HG02870 (cell line): Measurements from ENCODE around the gene MAGEA10.
"Not testable (repeated sequence)": the region's sequence is repeated elsewhere in the genome, so short reads cannot be mapped to it uniquely, and the experiment has no call there.

ENCODE experiments used
- ATAC-seq: cut with Tn5 transposase; IDR thresholded peaks from one replicate; pipeline ENCODE4 v1.9.1; 2021; ENCODE audit warnings: mild to moderate bottlenecking, moderate library complexity; ENCODE audit not compliant: unreplicated experiment

MAGEA10 gene

DNA sequence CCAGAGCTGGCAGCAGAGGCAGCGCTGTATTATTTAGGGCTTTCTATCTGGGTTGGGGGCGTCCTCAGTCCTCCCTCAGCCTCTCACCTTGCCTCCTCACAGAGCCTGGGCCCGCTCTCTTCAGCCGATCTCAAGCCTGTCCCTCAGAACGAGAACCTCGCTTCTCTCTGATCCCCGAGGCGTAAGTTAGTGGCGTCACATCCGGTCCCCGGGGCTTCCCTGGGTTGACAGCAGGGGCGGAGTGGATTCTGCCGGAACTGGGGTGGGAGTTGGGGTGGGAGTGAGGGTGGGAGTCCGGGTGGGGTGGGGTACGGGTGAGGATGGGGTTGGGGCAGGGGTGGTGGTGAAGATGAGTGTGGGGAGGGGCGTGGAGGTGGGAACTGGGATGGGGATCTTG is at the start of gene MAGEA10:
MAGEA10 (minus strand) TSS at position 190 of the 397 bp plus-strand sequence. CDS start 2,957 bp downstream, outside the sequence.
- ATAC-seq, result no peak

DNA sequence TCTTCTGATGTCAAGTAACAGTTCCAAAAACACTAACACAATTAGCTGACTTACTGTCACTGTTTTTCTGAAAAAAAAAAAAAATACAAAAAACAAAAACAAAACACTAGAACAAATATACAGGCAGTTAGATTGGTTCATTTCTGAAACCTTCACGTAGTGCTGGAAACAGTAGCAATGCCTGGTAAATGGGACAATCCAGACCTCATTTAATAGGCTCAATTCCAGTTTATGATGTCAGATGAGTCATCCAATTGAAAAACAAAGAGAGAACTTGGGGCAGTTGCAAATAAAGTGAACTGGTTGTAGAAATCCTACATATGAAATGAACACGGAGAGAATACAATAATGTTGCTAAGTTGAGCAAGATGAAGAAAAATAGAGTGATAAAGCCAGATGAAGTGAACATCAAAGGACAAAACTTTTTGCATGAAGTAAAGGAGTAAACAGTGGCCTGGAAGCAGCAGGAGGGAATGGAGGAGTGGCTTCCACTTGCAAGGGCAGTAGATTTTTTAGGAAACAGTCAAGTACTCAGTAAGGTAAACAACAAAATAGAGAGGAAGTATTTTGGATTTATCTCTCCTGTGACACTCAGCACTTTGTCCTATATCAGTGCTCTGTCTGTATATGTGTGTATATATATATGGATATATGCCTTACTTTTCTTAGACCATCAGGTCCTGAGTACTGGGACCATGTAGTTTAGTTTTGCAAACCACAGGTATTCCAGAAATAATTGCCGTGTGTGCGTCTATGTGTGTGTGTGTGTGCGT is 39.3 kb upstream of the MAGEA10 start:
- no peak for ATAC-seq

DNA sequence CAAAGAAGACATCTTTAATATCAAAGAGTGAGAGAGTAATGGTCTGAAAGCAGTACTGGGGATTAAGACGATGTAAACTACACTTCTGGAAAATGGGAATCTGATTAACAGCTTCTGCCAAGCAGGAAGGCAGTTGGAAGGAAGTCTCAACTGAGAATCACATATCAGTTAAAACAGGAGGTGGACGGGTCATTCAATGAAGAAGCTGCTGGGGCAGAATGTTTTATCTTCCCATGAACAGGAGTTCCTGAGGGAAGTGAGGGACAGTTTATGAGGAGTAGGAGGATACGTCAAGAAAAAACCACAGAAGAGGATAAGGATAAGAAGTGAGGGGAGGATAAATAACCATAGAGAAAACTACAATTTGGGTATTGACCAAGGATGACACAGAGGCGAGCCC is 38.7 kb upstream of the MAGEA10 start:
- ATAC-seq, result no peak

DNA sequence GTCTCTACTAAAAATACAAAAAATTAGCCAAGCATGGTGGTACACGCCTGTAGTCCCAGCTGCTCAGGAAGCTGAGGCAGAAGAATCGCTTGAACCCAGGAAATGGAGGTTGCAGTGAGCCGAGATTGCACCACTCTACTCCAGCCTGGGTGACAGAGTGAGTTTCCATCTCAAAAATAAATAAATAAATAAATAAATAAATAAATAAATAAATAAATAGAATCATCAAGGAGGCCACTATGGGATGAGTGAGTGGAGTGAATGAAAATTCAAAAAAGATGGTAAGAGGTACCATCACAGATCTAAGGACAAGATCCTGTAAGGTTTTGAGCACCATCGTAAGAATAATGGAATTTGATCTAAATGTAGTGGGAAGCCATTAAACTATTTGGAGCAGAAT is 37.5 kb upstream of the MAGEA10 start:
- not testable (repeated sequence) for ATAC-seq

DNA sequence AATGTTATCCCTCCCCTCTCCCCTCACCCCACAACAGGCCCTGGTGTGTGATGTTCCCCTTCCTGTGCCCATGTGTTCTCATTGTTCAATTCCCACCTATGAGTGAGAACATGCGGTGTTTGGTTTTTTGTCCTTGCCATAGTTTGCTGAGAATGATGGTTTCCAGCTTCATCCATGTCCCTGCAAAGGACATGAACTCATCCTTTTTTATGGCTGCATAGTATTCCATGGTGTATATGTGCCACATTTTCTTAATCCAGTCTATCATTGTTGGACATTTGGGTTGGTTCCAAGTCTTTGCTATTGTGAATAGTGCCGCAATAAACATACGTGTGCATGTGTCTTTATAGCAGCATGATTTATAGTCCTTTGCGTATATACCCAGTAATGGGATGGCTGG is 35.5 kb upstream of the MAGEA10 start:
- ATAC-seq, result not testable (repeated sequence)

DNA sequence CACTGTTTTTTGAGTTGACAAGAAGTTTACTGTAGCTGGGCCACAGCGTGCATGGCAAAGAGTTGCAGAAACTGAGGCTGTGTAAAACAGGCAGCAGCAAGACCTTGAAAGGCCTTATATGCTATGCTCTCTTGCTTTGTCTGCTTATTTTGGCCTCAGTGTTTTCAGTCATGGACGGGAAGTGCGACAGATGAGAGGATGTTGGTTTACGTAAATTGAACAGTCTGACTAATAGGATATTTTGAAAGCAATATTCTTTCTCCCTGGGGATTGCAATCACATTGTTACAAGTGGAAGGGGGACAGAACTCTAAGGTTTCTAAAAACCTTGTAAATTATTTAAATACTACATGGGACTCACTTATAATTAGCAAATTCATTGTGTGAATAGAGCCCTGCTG is 32.2 kb upstream of the MAGEA10 start:
- no peak for ATAC-seq

DNA sequence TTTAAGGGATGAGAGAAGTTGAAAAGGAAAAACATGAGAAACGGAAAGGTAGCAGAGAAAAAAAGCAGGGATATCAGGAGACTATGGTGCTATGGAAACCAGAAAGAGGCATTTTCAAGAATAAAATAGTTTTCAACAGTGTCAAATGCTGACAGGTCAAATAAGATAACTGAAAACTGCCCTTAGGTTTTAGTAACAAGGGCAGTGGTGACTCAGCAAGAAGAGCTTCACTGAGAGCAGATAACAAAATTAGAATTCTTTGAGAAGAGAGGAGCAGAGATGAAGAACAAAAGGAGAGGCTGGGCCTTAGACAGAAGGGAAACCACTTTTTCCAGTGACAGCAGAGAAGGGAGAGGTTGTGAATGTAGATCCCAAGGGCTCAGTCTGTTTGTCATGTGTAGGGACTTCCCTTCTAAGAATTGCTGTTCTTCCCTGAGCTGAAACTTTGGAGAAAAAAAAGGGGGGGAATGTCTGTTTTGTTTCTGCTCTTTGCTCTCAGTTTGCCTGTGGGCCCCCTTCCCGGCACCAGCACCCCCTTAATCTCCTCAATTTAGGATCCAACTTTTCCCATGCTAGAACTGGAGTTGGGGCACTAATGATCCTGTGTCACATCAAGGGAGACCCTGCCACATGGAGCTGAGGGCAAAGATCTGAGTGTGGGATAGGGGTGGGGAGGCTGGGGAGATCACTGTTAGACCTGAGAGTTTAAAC is 26.8 kb upstream of the MAGEA10 start:
- ATAC-seq, result no peak

DNA sequence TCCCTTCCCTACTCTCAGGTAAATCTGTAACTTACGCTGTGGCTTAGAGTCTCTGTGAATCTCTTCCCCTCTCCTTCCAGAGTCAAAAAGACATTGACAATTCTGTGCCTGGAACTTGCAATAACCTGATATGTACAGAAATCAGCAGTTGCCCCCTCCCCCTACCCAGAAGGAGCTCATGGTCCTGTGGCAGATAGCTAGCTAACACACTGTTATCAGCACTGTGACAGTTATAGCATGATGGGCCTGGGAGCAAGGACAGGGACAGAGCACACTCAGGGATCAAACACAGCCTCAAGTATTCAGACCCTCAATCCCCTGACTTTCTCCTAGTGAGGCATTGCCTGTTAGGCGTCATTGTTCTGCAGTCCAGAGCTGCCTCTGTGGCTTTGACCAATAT is 18.7 kb upstream of the MAGEA10 start:
- ATAC-seq, result no peak

DNA sequence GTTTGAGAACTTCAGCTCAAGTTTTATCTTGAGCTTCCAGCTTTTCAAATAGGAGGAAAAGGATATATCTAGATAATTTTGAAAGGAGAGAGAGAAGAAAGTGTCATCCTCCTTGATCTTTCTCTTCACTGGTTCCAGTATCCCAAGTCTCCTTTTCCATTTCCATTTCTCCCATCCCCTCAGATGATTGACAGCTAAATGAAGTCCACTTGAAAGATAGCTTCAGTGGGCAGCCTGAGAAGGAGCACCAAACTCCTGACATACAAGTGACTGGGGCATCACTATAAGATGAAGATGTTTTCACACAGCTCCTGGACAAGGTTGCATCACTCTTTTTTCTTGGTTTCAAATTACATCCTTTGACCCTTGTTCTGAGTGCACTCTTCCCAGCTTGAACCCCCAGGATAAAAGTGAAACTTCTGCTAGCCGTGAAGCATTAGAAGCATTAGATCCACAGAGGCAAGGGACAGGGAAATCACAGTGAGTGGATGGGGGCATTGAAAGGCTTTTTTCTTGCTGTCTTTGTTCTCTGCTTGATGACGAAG is 17.5 kb upstream of the MAGEA10 start:
- ATAC-seq, result no peak

DNA sequence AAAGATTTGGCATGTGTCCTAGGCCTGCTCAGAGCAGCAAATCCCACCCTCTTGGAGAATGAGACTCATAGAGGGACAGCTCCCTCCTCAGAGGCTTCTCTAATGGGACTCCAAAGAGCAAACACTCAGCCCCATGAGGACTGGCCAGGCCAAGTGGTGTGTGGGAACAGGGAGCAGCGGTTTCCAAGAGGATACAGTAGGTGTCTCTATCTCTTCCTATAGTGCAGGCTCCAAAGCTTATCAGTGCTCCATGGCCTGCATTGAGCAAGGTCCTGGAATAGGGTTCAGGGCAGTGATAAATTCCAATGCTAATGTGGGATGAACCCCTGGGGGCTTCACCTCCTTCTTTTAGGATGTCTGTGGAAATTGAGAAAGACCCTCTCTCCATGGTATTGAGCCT is 15.7 kb upstream of the MAGEA10 start:
- ATAC-seq, result no peak

DNA sequence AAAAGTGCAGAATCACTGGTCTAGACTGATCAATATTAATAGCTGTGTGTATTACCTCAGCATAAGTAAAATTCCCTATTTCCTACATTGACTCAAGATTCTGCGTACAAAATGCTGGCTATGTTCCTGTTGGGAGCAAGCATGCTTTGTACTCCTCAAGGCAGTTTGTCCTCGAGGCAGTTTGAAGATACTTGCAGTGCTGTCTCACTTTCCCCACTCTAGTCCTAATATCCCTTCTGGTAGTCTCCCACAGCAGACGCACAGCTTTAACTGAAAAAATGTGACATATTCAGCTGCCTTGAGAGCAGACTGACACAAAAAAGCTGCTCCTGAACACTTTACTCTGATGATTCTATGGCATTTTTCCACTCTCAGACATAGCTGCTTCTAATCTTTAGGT is 12.9 kb upstream of the MAGEA10 start:
- ATAC-seq, result no peak

DNA sequence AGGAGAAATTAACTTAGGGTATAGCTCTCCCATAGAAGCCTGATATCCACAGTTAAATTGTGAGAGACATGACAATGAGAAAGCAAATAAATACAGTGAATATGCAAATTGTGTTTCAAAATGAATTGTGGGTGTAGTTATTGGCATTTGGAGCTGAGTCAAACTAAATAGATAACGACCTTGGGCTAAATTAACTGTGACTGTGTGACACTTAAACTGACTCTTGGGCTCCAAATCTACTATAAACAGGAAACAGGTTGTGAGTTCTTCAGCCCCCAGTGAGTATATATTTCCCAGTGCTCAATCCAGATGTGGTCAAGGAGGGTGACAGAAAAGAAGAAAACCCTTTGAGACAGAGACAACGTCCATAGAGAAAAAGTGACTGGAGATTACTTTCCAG is 11.3 kb upstream of the MAGEA10 start:
- no peak for ATAC-seq

DNA sequence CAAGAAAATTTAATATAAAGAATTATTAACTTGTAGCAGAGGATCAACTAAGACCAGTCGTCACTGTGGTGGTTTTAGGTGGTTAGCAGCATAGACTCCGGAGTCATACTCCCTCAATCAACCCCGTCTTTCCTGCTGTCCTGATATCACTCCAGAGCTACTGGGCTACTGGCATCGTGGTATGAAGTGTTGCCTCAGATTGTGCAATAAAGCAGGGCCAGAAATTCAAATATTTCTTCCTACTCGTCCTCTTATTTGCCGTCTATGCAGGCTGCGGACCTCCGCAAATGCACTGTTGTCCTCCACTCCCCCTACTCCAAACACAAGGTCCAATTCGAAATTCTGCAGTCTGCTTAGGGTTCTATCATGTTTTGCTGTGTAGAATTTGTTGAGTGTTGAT is 1.2 kb upstream of the MAGEA10 start:
- no peak for ATAC-seq

DNA sequence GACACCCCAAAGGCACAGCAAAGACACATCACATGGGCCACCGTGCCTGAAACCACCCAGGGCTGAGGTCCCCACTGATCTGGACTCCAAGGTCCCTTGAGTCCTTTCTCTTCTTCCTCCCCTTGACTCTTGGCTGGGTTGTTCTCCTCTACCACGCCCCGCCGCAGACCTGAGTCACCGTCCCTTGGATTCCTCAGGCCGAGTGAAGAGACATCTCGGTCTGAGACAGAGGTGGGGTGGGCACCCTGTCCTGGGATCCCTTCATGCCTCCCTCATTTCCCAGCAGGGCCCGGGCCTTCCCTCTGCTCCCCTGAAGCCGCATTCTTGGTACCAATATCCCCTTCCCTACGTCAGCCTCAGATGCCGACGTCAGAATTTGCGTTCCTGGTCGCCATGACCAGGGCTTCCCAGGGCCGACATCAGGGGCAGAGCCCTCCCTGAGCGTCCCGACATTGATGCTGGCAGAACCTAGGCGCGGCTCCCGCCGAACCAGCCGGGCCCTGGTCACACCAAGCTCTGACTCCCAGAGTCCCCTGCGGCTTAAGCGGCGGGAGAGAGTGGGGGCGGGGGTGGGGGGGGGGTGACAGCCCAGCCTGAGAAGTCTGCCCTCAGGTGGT is 498 bp downstream of the MAGEA10 start:
- no peak for ATAC-seq

DNA sequence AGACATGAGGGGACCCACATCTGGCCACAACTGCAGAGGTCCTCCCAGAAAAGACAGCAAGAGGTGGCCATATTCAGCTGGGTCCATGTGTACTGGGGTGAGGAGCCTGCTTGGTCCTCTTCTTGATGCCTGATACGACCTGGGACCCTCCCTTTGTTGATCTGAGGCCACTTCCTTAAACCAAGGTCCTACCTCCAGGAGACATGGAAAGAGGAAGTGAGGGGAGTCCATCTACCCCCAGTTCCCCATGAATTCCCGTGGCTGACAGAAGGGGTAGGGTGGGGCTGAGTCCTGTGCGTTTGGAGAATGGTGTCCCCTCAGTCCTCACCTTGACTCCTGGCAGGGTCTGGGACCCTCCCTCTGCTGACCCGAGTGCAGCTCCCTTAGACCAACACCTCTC is 2.1 kb downstream of the MAGEA10 start:
- no peak for ATAC-seq

DNA sequence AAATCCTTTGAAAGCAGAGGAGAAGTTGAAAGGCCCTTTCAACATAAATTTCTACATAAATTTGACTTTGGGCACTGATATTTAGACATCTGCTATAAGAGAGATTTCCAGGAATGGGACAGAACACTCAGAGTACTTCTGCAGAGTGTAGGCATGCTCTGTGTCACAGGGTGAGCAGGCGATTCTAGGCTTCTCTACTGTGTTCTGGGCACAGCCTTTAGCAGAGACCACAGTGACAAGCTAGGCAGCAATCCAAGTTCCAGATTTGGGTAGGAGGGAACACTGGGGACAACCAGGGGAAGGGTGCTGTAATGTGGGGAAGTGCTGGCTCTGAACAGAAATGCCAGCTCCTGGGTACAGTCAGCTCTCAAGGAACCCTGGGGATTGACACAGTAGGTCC is 6.9 kb downstream of the MAGEA10 start:
- ATAC-seq, result no peak

DNA sequence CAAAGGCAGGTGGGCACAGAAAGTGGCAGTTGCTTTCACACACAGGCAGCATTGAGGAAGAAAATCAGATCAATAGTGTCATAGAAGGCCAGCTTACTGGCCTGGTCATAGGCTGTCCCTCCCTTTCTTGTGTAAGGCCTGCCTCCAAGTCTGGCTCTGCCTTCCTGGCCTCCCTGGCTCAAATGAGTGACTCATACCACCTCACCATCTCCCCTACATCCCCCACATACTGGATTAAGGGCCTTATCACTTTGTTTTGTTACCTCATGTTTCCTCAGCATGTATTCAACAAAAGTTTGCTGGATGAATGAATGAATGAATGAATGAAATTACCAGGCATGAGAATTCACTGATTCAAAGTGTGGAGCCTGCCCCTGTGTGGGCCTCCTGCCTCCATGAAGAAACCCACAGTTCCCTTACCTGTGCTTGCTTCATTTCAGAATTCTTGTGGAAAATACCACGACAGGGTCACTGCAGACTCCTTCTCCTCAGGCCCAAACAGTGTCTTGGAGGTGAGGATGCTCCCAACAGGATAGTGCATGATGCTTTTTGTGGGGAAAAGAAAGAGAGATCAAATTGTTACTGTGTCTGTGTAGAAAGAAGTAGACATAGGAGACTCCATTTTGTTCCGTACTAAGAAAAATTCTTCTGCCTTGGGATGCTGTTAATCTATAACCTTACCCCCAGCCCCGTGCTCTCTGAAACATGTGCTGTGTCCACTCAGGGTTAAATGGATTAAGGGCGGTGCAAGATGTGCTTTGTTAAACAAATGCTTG is 9.1 kb downstream of the MAGEA10 start:
- ATAC-seq, result not testable (repeated sequence)

DNA sequence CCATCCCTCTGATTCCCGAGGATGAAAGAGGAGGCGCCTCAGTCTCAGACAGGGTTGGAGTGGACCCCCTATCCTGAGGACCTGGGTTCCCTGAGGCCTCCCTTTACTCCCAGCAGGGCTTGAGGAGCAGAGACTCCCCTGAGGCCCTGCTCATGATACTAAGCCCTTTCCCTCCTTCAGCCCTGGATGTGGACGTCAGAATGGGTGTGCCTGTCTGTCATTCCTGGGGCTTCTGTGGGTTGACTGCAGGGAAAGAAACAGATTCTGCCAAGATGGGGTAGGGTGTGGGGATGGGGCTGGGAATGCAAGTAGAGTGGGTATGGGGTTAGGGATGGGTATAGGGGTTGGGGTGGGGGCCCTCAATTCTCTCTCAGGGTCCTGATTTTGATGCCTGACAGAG is 21.1 kb downstream of the MAGEA10 start:
- no peak for ATAC-seq

DNA sequence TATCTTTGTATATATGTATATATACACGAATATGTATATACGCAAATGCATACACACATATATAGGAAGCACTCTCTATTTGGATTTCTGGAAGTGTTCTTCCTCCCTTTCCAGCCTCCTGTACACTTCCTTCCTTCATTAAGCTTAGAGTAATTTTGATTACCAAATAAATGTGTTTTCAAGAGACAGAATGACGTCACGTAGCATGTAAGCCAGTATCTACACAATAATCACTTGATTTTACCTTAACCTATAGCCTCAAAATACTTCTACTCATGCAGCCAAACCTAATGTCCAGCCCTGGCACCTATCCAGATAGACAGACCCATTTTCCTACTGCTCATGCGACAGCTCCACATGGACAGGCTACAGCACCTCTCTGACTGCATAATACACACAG is 29.9 kb downstream of the MAGEA10 start:
- no peak for ATAC-seq

DNA sequence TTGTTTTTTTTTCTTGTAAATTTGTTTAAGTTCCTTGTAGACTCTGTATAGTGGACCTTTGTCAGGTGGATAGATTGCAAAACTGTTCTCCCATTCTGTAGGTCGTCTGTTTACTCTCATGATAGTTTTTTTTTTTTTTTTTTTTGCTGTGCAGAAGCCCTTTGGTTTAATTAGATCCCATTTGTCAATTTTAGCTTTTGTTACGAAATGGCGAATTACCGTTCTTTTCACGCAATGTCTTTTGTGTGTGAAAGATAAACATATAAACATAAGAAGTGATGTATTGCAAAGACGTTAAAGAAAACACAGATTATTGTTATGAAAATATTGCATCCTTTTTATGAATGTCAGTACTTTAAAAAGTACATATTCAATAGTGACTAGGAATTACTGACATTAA is 34.5 kb downstream of the MAGEA10 start:
- ATAC-seq, result no peak

DNA sequence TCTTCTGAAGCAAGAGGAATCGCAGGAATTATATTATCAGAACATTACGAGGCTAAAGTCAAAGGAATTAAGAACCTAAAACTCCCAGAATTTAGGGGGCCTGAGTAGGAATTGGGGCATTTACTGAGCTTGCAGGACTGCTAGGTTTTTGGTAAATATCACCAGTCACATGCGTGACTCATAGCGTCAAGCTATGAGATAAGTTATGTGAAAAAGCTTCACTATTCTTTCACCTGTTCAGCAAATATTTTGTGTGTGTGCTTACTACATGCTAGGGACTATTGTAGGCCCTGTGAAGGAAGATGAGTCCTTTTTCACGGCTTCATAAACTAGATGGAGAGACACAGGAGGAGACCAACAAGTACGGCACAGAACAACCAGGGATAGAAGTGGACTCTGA is 52.2 kb downstream of the MAGEA10 start:
- no peak for ATAC-seq
